GM19438 (cell line): ENCODE results near the gene ENTREP1.
"Not testable (repeated sequence)": the region's sequence is repeated elsewhere in the genome, so short reads cannot be mapped to it uniquely, and the experiment has no call there.

Experiments
- ATAC-seq: cut with Tn5 transposase; IDR thresholded peaks from one replicate; pipeline ENCODE4 v1.9.1; 2021; ENCODE audit warnings: low read depth; ENCODE audit not compliant: unreplicated experiment

Gene ENTREP1

DNA sequence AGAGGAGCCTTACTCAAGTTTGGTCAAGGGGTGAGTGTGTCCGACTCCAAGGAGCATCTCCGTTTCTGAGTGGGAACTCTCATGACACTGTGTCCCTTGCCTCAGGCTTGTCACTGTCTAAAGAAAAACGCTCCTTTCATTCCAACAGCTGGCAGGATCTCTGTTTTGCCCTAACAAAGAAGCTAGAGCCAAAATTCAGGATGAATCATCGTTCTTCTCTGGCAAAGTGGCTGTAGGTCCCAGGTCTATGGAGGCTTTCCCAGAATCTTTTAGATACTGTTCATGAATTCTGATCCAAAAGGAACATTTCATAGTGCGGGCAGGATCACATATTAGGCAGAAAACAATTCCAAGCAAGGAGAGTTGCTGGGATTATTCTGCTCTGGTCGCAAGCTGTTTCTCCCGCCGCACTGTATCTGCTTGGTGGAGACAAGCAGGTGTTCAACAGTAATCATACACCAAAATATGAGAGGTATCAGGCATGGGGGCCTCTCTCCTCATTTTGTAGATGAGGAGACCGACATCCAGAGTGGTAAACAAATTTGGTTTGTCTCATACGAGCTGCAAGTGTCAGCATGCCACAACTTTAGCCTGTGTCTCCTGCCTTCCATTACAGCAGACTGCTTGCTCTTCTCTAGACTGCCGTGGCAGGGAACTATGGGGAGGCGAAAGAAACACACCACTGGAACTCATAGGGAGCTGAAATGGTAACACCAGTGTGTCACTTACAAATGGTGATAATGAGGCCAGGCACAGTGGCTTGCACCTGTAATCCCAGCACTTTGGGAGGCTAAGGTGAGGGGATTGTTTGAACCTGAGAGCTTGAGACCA, 72.6 kb downstream of the ENTREP1 start:
- no peak for ATAC-seq

DNA sequence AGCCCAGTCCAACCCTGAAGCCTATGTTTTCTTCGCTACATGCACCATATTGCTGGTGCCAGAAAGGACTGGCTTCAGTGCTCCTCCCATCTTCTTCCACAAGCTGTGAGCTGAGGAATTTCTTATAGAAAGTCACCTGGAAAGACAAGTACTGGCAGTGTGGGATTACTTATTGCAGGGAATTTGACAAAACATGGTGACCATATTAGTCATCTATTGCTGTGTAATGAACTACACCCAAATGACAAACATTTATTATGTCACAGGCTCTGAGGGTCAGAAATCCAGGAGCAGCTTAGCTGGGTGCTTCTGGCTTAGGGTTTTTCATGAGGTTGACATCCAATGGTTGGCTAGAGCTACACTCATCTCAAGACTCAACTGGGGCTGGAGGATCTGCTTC, 75.5 kb downstream of the ENTREP1 start:
- no peak for ATAC-seq

DNA sequence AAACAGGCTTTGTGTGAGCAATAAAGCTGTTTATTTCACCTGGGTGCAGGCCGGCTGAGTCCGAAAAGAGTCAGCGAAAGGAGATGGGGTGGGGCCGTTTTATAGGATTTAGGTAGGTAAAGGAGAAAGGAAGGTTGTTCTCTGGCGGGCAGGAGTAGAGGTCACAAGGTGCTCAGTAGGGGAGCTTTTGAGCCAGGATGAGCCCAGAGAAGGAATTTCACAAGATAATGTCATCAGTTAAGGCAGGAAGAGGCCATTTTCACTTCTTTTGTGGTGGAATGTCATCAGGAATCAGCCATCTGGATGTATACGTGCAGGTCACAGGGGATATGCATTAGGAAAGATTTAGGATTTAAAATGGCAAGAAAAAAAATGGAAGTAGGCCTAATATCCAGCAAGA, 84.9 kb downstream of the ENTREP1 start:
- ATAC-seq, result not testable (repeated sequence)

DNA sequence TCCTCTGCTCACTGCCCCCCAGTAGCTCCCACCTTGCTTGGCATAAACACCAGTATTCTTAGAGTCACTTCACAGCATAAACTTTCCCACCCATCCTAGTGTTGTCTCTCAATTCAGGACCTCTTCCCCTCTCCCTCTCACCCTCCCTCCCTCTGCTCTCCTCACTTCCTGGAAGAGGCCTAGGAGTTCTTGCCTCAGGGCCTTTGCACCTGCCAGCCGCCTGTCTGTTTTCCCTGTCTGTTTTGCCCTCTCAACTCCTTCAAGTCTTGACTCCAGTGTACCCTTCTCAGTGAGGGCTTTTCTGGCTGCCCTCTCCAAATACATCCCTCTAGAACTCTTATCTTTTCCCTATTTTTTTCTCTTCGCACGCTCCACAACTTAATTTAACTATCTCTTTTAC, 86.2 kb downstream of the ENTREP1 start:
- ATAC-seq, result no peak

DNA sequence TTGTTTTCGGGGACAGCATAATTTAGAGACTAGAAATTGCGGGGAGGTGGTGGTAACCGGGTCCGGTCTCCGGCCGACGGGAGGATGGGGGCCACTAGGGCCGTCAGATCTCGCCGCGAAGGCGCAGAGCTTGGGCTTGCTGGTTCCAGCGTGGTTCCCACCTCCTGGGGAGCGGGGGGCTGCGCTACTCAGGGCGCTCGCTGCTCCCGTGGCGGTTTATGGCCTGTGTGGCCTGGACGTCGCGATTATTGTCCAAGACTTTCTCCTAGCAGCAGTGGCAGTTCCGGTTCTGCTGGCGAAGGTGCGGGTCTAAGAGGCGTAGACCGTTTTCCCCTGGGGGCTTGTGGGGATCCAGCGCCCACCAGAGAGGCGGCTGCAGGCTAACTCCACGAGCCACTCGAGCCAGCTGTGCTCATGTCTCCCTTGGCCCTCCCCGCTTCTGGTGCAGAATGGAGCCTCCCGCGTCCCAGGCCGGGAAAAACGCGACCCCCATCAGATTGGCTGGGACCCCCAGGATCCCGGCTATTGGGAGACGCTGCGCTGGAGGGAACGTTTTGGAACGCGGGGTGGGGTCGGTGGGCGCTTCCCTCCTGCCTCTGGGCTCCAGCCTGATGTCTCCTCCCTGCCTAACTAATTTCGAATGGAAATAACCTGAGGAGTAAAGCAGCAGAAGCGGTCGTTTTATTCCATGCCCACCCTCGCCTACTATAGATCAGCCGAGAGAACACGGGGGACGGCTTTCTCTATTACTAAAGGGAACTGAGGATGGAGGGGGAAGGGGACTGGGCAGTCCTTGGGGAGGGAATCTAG, 87.1 kb downstream of the ENTREP1 start:
- no peak for ATAC-seq

DNA sequence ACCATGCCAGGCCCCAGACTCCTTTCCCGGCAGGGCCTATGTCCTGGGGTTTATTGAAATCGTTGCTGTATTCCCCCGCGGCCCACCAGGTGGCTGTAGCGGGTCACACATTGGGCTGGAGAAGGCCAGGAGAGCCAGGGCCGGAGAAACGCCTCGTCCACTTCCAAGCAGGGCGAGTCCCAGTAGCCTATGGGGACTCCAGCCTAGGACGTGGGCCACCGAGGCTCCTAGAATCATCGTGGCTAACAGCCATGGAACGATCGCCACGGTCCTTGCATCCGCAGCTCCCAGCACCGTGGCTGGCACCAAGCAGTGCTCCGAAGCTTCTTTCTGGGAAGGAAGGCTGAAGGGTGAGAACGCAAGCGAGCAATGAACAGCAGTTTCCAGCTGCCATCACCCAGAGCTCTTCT, 87.7 kb downstream of the ENTREP1 start:
- no peak for ATAC-seq

DNA sequence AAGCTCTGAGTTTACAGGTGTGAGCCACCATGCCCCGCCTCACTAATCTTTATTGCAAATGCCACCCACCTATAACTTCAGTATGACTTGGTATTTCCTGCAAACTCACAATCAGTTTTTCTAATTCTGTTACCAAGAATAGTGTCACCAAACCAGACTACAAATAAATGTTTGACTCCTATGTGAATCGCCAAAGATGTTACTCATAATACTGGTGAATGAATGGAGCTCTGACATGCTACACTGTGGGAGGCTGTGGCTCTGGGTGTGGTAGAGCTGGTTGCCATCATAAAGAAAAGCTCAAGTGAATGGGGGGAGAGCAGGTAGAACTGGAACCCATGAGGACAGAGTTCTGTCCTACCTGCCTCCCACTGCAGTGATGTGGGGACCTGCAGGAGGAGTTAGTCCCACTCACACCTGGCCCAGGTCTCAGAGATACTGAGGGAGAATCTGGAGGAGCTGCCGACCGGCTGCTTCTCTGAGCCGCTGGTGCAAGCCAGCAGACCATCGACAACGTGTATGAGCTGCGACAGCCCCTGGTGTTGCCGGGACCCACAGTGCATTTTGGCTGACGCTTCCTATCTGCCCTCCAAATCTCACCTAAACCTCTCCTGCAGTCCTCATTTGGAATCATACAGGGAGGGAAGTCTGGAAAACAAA, 95.7 kb downstream of the ENTREP1 start:
- no peak for ATAC-seq

DNA sequence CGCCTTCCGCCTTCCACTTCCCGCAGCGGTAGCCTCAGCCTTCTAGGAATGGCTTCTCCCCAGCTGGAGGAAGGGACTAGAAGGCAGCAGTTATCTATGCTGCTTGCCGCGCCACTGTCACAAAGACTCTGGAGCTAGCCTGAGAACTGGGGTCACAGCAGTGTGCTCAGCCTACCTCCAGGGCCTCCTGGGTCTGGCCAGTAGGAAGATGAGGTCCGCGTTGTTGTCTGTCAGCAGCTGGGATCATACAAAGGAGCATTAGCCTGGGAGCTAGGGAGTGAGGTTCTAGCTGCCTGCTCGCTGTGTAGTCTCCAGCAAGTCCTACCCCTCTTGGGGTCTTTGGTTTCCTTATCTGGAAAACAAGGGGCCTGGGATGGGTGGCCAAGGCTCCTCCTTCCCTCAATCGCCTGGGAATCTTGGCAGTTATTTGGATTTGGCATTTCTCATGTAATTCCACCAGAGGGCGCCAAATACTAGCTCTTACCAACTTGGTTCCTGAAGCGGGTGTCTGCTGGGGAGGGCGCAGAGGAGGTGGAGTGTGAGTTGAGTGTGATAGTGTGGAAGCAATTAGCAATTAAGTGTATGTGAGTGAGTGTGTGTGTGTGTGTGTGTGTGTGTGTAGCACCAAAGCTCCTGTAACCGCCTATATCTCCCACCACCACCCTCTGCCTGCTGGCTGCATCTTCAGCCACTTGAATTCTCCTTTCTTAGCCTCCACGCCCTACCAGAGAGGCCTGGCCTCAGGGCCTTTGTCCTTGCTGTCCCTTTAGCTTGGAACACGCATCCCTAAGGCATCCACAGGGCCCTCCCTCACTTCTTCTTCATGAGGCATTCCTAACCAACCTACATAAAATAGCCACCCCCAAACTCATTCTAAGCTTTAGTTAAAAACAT, 97.1 kb downstream of the ENTREP1 start:
- ATAC-seq, result no peak

DNA sequence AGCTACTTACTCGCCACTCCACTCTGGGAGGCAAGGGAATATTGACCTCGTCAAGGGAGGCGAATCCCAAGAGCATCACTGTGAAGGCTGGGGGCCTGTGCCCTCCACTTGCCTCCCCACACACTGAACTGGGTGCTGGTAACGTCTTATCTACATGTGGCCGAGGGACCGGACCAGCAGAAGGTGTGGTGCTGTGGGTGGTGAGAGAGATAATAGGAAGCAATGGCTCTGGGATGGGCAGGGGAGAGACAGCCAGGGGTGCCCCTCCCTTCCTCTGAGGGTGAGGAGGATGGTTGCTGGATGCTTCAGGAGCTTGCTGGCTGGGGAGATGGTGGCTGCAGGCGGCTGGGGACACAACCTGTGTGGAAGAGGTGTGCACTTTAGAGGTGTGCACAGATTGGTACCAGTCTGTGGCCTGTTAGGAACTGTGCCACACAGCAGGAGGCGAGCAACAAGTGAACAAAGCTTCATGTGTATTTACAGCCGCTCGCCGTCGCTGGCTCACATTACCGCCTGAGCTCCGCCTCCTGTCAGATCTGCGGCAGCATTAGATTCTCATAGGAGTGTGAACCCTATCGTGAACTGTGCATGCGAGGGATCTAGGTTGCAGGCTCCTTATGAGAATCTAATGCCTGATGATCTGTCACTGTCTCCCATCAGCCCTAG, 100.3 kb downstream of the ENTREP1 start:
- no peak for ATAC-seq

DNA sequence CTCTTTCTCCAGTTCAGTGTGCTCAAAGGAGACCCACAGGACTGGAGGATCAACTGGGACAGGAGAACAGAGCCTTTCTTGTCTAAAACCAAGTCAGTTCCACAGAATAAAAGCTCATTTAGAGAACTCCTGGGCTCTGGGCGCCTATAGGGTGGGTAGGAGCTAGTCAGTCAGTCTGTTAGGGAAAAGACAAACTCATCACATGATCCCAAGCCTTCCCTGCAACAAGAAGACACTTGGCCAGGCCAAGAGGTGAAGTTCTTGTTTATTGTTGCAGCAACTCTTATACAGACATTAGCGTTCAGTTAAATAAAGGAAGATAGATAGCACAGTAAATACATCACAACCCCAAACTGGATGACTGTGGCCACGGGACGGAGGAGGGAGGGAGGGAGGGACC, 102.3 kb downstream of the ENTREP1 start:
- ATAC-seq, result no peak

DNA sequence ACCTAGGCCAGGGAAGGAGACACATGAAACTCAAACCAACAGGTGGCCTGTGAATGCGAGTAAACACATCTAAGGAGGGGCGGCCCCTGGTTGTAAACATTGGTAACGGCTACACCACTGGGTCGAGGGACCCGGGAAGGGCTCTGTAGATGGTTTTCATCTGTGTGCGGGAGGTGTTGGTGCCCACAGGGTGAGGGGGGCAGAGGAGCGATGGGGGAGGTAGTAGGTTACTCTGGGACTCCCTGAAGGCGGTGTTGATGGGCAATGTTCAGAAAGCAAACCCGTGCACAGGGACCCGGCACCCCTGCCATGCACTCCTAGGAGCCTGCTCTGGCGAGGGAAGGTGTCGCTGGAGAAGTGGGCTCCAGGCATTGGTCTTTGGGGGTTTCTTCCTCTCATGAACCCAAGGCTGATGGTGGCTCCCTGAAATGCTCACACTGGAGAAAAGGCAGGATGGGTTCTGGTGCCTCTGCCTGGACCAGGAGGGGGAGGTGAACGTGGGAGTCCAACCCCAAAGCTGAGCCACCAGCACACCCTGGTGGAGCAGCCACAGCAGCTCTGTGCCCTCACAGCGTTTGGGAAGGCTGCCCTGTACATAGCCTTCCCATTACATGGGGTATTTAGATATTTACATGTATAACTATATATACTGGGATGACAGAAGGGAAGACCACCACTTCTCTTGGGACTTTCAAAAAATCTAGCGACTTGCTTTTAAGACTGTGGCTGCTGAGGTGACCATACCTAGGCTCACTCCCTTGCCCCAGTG, 103.2 kb downstream of the ENTREP1 start:
- ATAC-seq, result no peak

DNA sequence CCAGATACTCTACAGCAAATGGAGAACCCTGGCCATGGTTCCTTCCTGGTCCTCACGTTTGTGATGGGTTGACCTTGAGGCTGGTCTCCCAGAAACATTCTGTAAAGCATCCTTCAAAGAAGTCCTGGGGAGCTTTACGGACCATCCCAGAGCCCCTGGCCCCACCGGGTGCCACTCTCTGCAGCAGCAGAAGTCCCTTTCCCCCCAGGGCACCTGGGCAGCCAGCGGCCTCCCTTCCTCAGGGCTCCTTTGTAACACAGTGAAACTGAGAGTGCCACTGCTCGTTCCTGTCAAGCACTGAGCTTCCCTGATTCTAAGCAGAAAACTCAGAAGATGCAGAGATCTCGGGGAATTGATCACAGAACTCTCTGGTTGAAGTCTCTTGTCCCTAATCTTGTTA, 104.3 kb downstream of the ENTREP1 start:
- ATAC-seq, result no peak

DNA sequence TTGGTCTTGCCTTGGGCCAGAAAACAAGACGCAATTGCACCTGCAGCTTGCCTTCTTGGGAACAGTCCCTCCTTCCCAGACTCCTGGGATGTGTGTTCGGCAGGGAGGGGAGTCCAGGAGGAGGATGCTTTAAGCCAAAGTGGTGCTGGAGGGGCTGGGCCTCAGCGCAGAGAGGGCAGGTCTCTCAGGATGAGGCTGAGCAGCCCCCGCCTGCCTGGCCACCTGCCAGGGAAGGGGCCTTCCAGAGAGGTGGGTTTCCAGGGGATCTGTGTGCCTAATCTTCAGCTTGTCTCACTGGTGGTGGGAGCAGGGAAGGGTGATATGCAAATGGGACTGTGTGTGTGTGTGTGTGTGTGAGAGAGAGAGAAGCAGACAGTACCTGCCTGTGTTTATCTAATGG, 105.2 kb downstream of the ENTREP1 start:
- no peak for ATAC-seq

DNA sequence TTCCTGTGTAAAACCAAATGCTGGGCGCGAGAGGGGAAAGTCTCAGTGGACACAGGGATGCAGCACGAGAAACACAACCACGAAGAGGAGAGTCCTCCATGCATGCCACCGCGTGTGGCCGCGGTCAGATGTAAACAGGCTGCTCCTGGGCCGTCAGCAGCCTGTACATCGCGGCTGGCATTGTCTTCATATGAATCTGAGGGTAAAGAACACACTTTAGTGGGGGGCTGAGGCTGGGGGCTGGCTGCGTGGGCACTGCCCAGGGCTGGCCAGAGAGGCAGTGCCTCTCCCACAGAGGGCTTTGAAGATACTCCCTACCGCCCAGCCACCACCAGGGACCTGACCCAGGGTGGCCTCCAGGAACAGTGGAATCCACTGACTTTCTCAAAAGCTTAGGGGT, 106.2 kb downstream of the ENTREP1 start:
- ATAC-seq, result no peak

DNA sequence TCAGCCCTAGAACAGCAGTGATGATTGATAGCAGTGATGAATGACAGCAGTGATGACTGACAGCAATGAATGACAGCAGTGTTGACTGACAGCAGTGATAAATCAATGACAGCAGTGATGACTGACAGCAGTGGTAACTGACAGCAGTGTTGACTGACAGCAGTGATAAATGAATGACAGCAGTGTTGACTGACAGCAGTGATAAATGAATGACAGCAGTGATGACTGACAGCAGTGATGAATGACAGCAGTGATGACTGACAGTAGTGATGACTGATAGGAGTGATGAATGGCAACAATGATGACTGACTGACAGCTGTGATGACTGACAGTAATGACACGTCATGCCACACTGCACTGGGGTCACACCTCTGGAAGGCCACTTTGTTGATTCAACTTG, 106.8 kb downstream of the ENTREP1 start:
- ATAC-seq, result no peak

DNA sequence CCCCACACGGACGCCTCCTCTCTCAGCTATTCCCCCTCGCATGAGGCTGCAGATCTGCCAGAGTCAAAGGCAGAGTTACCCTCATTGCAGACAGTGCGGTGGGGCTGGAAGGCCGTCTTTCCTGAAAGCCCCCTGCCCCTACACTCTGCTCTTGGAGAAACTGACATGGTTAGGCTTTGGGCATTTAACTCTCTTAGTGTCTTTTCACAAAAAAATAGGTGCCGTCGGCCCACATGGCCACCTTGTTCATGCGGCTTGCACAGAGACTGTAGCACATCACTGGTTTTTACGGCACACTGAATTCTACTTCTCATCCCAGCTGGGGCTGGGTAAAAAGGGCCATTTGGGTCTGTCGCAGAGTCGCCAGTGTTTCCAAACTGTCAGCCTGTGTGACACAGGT, 107.6 kb downstream of the ENTREP1 start:
- no peak for ATAC-seq

DNA sequence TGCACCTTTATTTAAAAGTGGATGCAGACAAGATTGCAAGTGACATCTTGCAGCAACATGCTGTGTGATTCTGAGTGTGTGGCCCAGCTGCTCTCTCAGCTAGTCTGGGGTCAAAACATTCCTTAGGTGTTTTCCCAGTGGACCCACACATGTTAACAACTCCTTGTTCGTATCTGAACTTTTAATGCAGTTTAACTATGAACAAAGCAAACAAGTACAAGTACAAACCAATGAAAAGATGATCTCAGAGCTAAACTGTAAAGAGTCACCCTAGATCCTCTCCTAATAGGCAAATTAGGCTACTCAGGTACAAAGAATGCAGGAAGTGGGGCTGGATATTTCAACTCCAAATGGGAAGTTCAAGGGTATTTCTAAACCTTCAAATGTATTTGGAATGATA, 108.4 kb downstream of the ENTREP1 start:
- no peak for ATAC-seq

DNA sequence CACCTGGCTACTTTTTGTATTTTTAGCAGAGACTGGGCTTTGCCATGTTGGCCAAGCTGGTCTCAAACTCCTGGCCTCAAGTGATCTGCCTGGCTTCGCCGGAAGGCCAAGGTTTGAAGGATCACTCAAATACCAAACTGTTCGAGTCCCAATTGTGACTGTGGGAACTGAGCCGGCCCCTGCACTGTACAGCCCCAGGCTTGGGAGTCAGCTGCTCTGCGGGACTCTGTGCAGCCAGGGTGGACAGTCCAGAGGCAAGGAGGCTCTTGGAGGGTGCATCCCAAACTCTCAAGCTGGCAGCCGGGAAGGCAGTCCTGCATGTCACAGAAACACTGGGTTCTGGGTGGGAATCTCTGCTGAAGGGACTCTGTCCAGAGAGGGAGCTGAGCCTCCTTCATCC, 109.0 kb downstream of the ENTREP1 start:
- no peak for ATAC-seq

DNA sequence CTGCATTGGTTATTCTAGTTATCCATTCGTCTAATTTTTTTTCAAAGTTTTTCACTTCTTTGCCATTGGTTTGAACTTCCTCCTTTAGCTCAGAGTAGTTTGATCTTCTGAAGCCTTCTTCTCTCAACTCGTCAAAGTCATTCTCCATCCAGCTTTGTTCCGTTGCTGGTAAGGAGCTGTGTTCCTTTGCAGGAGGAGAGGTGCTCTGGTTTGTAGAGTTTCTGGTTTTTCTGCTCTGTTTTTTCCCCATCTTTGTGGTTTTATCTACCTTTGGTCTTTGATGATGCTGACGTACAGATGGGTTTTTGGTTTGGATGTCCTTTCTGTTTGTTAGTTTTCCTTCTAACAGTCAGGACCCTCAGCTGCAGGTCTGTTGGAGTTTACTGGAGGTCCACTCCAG, 114.6 kb downstream of the ENTREP1 start:
- not testable (repeated sequence) for ATAC-seq
